Measurements from ENCODE around the gene AMDHD2. TPM values are rescaled to one million over a fixed set of nuclear protein-coding genes. Genes with fewer than 3 reads are reported as not detected.
A peak's percentile ranks its signal among the peaks of the same experiment; 100 is the strongest.

AMDHD2 gene
- total and polyA plus RNA-seq, 2 donors: 22.1 to 33.2 TPM

GRCh38 chr16:2520784-2521531, 787 bp downstream of the AMDHD2 start:
- Histone ChIP-seq H3K27me3 (ENCODE audit: control insufficient read depth in 2 of 2, insufficient read depth in 1 of 2, low read length in 1 of 2) (no peaks in the 10 kb centered on the region), H3K4me3 (ENCODE audit: low read length in 2 of 2) (peak overlapping the region; percentile 58 to 72), H3K9me3 (ENCODE audit: control insufficient read depth in 2 of 2, insufficient read depth in 1 of 2, low read length in 1 of 2) (no peaks in the 10 kb centered on the region), H3K36me3 (ENCODE audit: control insufficient read depth in 2 of 2, insufficient read depth in 2 of 2, low read length in 1 of 2) (peaks cover 34 to 42% of the 10 kb centered on the region in 2 donors), H3K4me1 (ENCODE audit: control insufficient read depth in 2 of 2, insufficient read depth in 2 of 2, low read length in 2 of 2) (peaks cover 11 to 45% of the 10 kb centered on the region in 2 donors), H3K27ac (ENCODE audit: low read depth in 1 of 2, low read length in 1 of 2) (peak overlapping the region; percentile 47 to 55)
- WGBS: 29% methylated on average over 41 of the region's 41 CpGs
- DNase-seq (ENCODE audit: low read depth in 6 of 9, low spot score in 9 of 9): peak in 1 of 9 donors; percentile 63

DNA sequence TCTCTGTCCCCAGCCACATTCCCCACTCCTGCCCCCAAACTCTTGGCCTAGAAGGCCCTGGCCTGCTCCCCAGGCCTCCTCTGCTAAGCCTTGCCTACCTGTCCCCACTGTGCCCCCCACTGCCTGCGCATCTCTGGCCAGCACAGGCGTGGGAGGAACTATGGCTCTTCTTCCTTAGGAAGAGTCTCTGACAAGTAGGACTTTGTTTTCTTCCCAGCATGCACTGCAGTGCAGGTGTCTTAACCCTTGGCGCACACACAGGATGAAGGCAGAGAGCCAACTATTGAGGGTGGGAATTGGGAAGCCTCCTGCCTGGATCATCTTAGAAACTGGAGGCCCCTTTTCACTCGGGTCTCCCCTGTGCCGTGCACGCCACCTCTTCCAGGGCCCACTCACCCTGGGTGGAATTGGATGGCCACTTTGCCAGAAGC, 3.6 kb downstream of the AMDHD2 start:
- Histone ChIP-seq H3K9me3 (ENCODE audit: control insufficient read depth in 2 of 2, insufficient read depth in 1 of 2, low read length in 1 of 2) (no peaks in the 10 kb centered on the region), H3K4me3 (ENCODE audit: low read length in 2 of 2) (no peak overlapping the region), H3K36me3 (ENCODE audit: control insufficient read depth in 2 of 2, insufficient read depth in 2 of 2, low read length in 1 of 2) (peaks cover 46 to 47% of the 10 kb centered on the region in 2 donors), H3K27me3 (ENCODE audit: control insufficient read depth in 2 of 2, insufficient read depth in 1 of 2, low read length in 1 of 2) (no peaks in the 10 kb centered on the region), H3K27ac (ENCODE audit: low read depth in 1 of 2, low read length in 1 of 2) (no peak overlapping the region), H3K4me1 (ENCODE audit: control insufficient read depth in 2 of 2, insufficient read depth in 2 of 2, low read length in 2 of 2) (peaks cover 11 to 23% of the 10 kb centered on the region in 2 donors)
- no peak for DNase-seq (ENCODE audit: low read depth in 6 of 9, low spot score in 9 of 9)
- WGBS: 95% methylated on average over 6 of the region's 6 CpGs

DNA sequence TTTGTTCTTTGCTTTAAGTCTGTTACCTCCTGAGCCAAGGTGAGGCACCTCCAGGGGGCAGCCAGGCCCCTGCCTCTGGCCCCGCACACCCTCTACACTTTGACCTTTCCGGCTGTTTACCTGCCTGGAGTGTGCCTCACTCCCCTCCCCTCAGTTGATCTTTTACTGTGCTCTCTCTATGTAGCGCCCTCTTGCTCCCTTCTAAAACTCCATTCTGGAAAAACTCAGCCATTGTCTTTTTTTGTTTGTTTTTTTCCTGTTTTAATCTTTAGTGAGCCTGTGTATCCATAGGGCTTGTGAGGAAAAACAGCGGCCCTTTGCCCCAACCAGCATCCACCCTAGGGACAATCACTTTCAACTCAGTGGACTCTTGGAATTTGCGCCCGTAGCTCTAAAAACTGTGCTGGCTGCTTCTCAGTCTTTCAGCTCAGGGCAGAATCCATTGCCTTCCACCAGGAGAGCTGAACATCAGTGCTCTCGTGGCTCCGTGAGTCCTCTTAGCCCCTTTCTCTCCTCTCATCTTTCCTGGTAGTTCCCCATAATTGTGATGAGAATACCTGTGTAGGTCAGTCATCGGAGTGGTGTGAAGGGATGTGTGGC, 4.3 kb downstream of the AMDHD2 start:
- no peaks in the 10 kb centered on the region for H3K9me3 ChIP-seq (ENCODE audit: control insufficient read depth in 2 of 2, insufficient read depth in 1 of 2, low read length in 1 of 2)
- DNase-seq (ENCODE audit: low read depth in 6 of 9, low spot score in 9 of 9): no peak
- H3K36me3 ChIP-seq (ENCODE audit: control insufficient read depth in 2 of 2, insufficient read depth in 2 of 2, low read length in 1 of 2): peaks cover 47 to 48% of the 10 kb centered on the region in 2 donors
- peaks cover 11 to 18% of the 10 kb centered on the region in 2 donors for H3K4me1 ChIP-seq (ENCODE audit: control insufficient read depth in 2 of 2, insufficient read depth in 2 of 2, low read length in 2 of 2)
- no peak overlapping the region for H3K27ac ChIP-seq (ENCODE audit: low read depth in 1 of 2, low read length in 1 of 2)
- no peaks in the 10 kb centered on the region for H3K27me3 ChIP-seq (ENCODE audit: control insufficient read depth in 2 of 2, insufficient read depth in 1 of 2, low read length in 1 of 2)
- WGBS: 99% methylated on average over 9 of the region's 9 CpGs
- H3K4me3 ChIP-seq (ENCODE audit: low read length in 2 of 2): no peak overlapping the region

- 97% methylated on average over 8 of the region's 8 CpGs for WGBS
- Histone ChIP-seq H3K36me3 (ENCODE audit: control insufficient read depth in 2 of 2, insufficient read depth in 2 of 2, low read length in 1 of 2) (peaks cover 49 to 52% of the 10 kb centered on the region in 2 donors), H3K4me1 (ENCODE audit: control insufficient read depth in 2 of 2, insufficient read depth in 2 of 2, low read length in 2 of 2) (peaks cover 5 to 10% of the 10 kb centered on the region in 2 donors), H3K4me3 (ENCODE audit: low read length in 2 of 2) (no peak overlapping the region), H3K9me3 (ENCODE audit: control insufficient read depth in 2 of 2, insufficient read depth in 1 of 2, low read length in 1 of 2) (no peaks in the 10 kb centered on the region), H3K27me3 (ENCODE audit: control insufficient read depth in 2 of 2, insufficient read depth in 1 of 2, low read length in 1 of 2) (peaks cover 0 to 4% of the 10 kb centered on the region in 2 donors), H3K27ac (ENCODE audit: low read depth in 1 of 2, low read length in 1 of 2) (no peak overlapping the region)
- no peak for DNase-seq (ENCODE audit: low read depth in 6 of 9, low spot score in 9 of 9)
Observed at GRCh38 chr16:2526135-2526534, 6.0 kb downstream of the AMDHD2 start.

DNA sequence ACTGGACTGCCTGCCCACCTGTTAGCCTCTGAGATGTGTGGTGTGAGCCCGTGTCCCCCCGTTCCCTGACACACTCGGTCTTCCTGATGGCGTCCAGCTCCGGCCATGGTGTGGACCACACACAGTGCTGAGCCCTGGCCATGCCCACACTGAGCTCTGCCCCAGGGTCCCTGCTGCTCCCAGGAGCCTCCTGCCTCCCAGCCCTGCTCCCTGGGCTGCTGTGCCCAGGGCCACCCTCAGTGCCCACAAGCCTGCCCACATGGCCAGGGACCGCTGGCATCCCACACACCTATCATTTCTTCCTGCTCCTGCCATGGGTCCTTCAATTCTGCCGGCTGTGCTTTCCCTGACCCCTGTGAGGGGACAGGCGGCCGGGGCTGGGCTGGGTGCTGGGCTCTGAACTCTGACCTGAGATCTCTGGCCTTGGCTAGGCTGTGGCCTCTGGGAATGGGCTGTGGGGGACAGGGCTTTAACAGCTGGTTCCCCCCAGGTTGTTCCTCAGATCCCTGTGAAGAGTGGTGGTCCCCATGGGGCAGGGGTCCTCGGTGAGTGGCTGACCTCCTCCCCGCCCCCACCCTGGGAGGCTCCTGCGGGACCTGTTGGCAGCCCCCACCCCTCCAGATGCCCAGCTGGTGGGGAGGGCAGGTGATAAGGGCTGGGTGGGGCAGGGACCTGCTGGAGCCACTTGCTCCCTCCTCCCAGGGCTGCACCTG, 7.1 kb downstream of the AMDHD2 start:
- Histone ChIP-seq H3K4me3 (ENCODE audit: low read length in 2 of 2) (no peak overlapping the region), H3K27me3 (ENCODE audit: control insufficient read depth in 2 of 2, insufficient read depth in 1 of 2, low read length in 1 of 2) (peaks cover 0 to 10% of the 10 kb centered on the region in 2 donors), H3K36me3 (ENCODE audit: control insufficient read depth in 2 of 2, insufficient read depth in 2 of 2, low read length in 1 of 2) (peaks cover 46 to 52% of the 10 kb centered on the region in 2 donors), H3K27ac (ENCODE audit: low read depth in 1 of 2, low read length in 1 of 2) (no peak overlapping the region), H3K4me1 (ENCODE audit: control insufficient read depth in 2 of 2, insufficient read depth in 2 of 2, low read length in 2 of 2) (peaks cover 6 to 15% of the 10 kb centered on the region in 2 donors), H3K9me3 (ENCODE audit: control insufficient read depth in 2 of 2, insufficient read depth in 1 of 2, low read length in 1 of 2) (no peaks in the 10 kb centered on the region)
- DNase-seq (ENCODE audit: low read depth in 6 of 9, low spot score in 9 of 9): no peak
- WGBS: 96% methylated on average over 12 of the region's 12 CpGs

DNA sequence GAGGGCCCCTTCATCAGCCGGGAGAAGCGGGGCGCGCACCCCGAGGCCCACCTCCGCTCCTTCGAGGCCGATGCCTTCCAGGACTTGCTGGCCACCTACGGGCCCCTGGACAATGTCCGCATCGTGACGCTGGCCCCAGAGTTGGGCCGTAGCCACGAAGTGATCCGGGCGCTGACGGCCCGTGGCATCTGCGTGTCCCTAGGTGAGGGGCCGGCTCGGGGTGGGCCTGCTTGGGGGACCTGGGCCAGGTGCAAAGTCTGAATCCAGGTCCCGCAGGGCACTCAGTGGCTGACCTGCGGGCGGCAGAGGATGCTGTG, 7.6 kb downstream of the AMDHD2 start:
- 99% methylated on average over 24 of the region's 24 CpGs for WGBS
- H3K27ac ChIP-seq (ENCODE audit: low read depth in 1 of 2, low read length in 1 of 2): no peak overlapping the region
- H3K4me1 ChIP-seq (ENCODE audit: control insufficient read depth in 2 of 2, insufficient read depth in 2 of 2, low read length in 2 of 2): peaks cover 6 to 20% of the 10 kb centered on the region in 2 donors
- H3K36me3 ChIP-seq (ENCODE audit: control insufficient read depth in 2 of 2, insufficient read depth in 2 of 2, low read length in 1 of 2): peaks cover 45 to 52% of the 10 kb centered on the region in 2 donors
- peaks cover 0 to 14% of the 10 kb centered on the region in 2 donors for H3K27me3 ChIP-seq (ENCODE audit: control insufficient read depth in 2 of 2, insufficient read depth in 1 of 2, low read length in 1 of 2)
- peaks cover 0 to 1% of the 10 kb centered on the region in 2 donors for H3K9me3 ChIP-seq (ENCODE audit: control insufficient read depth in 2 of 2, insufficient read depth in 1 of 2, low read length in 1 of 2)
- no peak overlapping the region for H3K4me3 ChIP-seq (ENCODE audit: low read length in 2 of 2)
- no peak for DNase-seq (ENCODE audit: low read depth in 6 of 9, low spot score in 9 of 9)

GRCh38 chr16:2528161-2529060, 8.2 kb downstream of the AMDHD2 start:
- Histone ChIP-seq H3K27me3 (ENCODE audit: control insufficient read depth in 2 of 2, insufficient read depth in 1 of 2, low read length in 1 of 2) (peaks cover 0 to 16% of the 10 kb centered on the region in 2 donors), H3K27ac (ENCODE audit: low read depth in 1 of 2, low read length in 1 of 2) (no peak overlapping the region), H3K36me3 (ENCODE audit: control insufficient read depth in 2 of 2, insufficient read depth in 2 of 2, low read length in 1 of 2) (peaks cover 42 to 49% of the 10 kb centered on the region in 2 donors), H3K4me1 (ENCODE audit: control insufficient read depth in 2 of 2, insufficient read depth in 2 of 2, low read length in 2 of 2) (peaks cover 6 to 27% of the 10 kb centered on the region in 2 donors), H3K9me3 (ENCODE audit: control insufficient read depth in 2 of 2, insufficient read depth in 1 of 2, low read length in 1 of 2) (peaks cover 0 to 1% of the 10 kb centered on the region in 2 donors), H3K4me3 (ENCODE audit: low read length in 2 of 2) (no peak overlapping the region)
- DNase-seq (ENCODE audit: low read depth in 6 of 9, low spot score in 9 of 9): no peak
- WGBS: 98% methylated on average over 36 of the region's 36 CpGs

GRCh38 chr16:2529061-2529931, 9.1 kb downstream of the AMDHD2 start:
- no peak for DNase-seq (ENCODE audit: low read depth in 6 of 9, low spot score in 9 of 9)
- Histone ChIP-seq H3K4me1 (ENCODE audit: control insufficient read depth in 2 of 2, insufficient read depth in 2 of 2, low read length in 2 of 2) (peaks cover 6 to 25% of the 10 kb centered on the region in 2 donors), H3K4me3 (ENCODE audit: low read length in 2 of 2) (no peak overlapping the region), H3K9me3 (ENCODE audit: control insufficient read depth in 2 of 2, insufficient read depth in 1 of 2, low read length in 1 of 2) (peaks cover 0 to 1% of the 10 kb centered on the region in 2 donors), H3K27me3 (ENCODE audit: control insufficient read depth in 2 of 2, insufficient read depth in 1 of 2, low read length in 1 of 2) (peaks cover 0 to 23% of the 10 kb centered on the region in 2 donors), H3K27ac (ENCODE audit: low read depth in 1 of 2, low read length in 1 of 2) (no peak overlapping the region), H3K36me3 (ENCODE audit: control insufficient read depth in 2 of 2, insufficient read depth in 2 of 2, low read length in 1 of 2) (peaks cover 33 to 42% of the 10 kb centered on the region in 2 donors)
- WGBS: 97% methylated on average over 32 of the region's 32 CpGs
